GM23248 (cell line): ENCODE results near the gene STXBP6. TPM values are rescaled to one million over a fixed set of nuclear protein-coding genes. Genes with fewer than 3 reads are reported as not detected.

Source experiments
- DNase-seq: peaks from one replicate; pipeline ENCODE4 v3.0.0-alpha.2; 2015
- H2AFZ ChIP-seq: fragments of 200-600 bp; sonication (generic); 2 replicates; pipeline ENCODE4 v1.6.1; 2016; ENCODE audit warnings: antibody characterized with exemption
- H3F3A ChIP-seq: fragments of 200-600 bp; sonication (generic); 2 replicates; pipeline ENCODE4 v1.6.1; 2016; ENCODE audit warnings: mild to moderate bottlenecking, antibody characterized with exemption, mixed run types; ENCODE audit not compliant: insufficient read depth
- H3K27ac ChIP-seq: fragments of 200-600 bp; sonication (generic); 2 replicates; pipeline ENCODE4 v1.5.1; 2016; ENCODE audit warnings: mild to moderate bottlenecking
- H3K27me3 ChIP-seq: fragments of 200-600 bp; sonication (generic); replicated peaks from 2 replicates; pipeline ENCODE4 v1.6.1; 2016; ENCODE audit warnings: mild to moderate bottlenecking; ENCODE audit not compliant: insufficient read depth
- H3K36me3 ChIP-seq: fragments of 200-600 bp; sonication (generic); 2 replicates; pipeline ENCODE4 v1.6.1; 2016; ENCODE audit warnings: low read depth, mild to moderate bottlenecking
- H3K4me1 ChIP-seq: fragments of 200-600 bp; sonication (generic); 2 replicates; pipeline ENCODE4 v1.6.1; 2016; ENCODE audit warnings: mild to moderate bottlenecking; ENCODE audit not compliant: insufficient read depth
- H3K4me2 ChIP-seq: fragments of 200-600 bp; sonication (generic); one replicate; pipeline ENCODE4 v1.6.1; 2016; ENCODE audit warnings: mild to moderate bottlenecking; ENCODE audit not compliant: unreplicated experiment
- H3K4me3 ChIP-seq: fragments of 200-600 bp; sonication (generic); 2 replicates; pipeline ENCODE4 v1.5.1; 2016; ENCODE audit warnings: mild to moderate bottlenecking
- H3K79me2 ChIP-seq: fragments of 200-600 bp; sonication (generic); 2 replicates; pipeline ENCODE4 v1.6.1; 2016; ENCODE audit warnings: mild to moderate bottlenecking; ENCODE audit not compliant: insufficient read depth
- H3K9ac ChIP-seq: fragments of 200-600 bp; sonication (generic); 2 replicates; pipeline ENCODE4 v1.6.1; 2016; ENCODE audit warnings: mild to moderate bottlenecking
- H3K9me2 ChIP-seq: fragments of 200-600 bp; sonication (generic); 2 replicates; pipeline ENCODE4 v1.6.1; 2016; ENCODE audit warnings: mixed run types, mild to moderate bottlenecking, moderate library complexity; ENCODE audit not compliant: insufficient read depth
- H3K9me3 ChIP-seq: fragments of 200-600 bp; sonication (generic); one replicate; pipeline ENCODE4 v1.6.1; 2017; ENCODE audit warnings: low read depth
- H4K20me1 ChIP-seq: fragments of 200-600 bp; sonication (generic); 2 replicates; pipeline ENCODE4 v1.6.0; 2016; ENCODE audit not compliant: insufficient read depth
- EZH2 ChIP-seq: fragments of 200-600 bp; sonication (generic); IDR thresholded peaks from 2 replicates; pipeline ENCODE4 v1.6.1; 2018; ENCODE audit warnings: antibody characterized with exemption, mild to moderate bottlenecking; ENCODE audit not compliant: insufficient read depth, poor library complexity, severe bottlenecking
- EZH2phosphoT487 ChIP-seq: fragments of 200-600 bp; sonication (generic); IDR thresholded peaks from 2 replicates; pipeline ENCODE4 v1.6.1; 2018; ENCODE audit warnings: antibody characterized with exemption, moderate library complexity, mild to moderate bottlenecking, low read depth; ENCODE audit not compliant: insufficient read depth
- WGBS, 2 experiments: methylation state at CpG; one replicate each; pipeline ENCODE4 v1.1.6; 2015 to 2017; ENCODE audit warnings: low lambda C conversion rate in 2 of 2, low coverage in 1 of 2; ENCODE audit errors: missing lambda C conversion rate in 2 of 2; 5-methylcytosine and 5-hydroxymethylcytosine counted together
- in situ Hi-C: fragments of 300-500 bp; cut with MboI; formaldehyde crosslinking; loops from 2 replicates; pipeline ENCODE4 v1.15.0; 2020
- polyA plus RNA-seq: library from polyadenylated mRNA; unstranded; fragments of >200 nt; fragmentation: Nextera tagmentation; extraction: Ambion mirVana; gene quantifications from 2 replicates; pipeline ENCODE4 v1.2.1, GENCODE V29; 2016
- total RNA-seq: library from RNA; depleted of rRNA; stranded (reverse); fragments of >200 nt; shearing (Covaris generic); gene quantifications from 2 replicates; pipeline ENCODE4 v1.2.3, GENCODE V29; 2014

Gene STXBP6
- total and polyA plus RNA-seq, 2 experiments from 2014 or later: 13.9 to 19.6 TPM

- Histone ChIP-seq H2AFZ (no peak overlapping the region), H3F3A (peaks cover 7% of the 10 kb centered on the region; the same call in 1 of the 2 replicates), H3K9me2 (no peaks in the 10 kb centered on the region), H3K9me3 (no peaks in the 10 kb centered on the region), H3K27me3 (no peaks in the 10 kb centered on the region), H3K79me2 (peaks cover 10% of the 10 kb centered on the region; the same call in 1 of the 2 replicates), H3K27ac (no peak overlapping the region), H3K4me2 (no peak overlapping the region), H3K4me1 (peaks cover 11% of the 10 kb centered on the region), H4K20me1 (no peaks in the 10 kb centered on the region), H3K9ac (no peak overlapping the region), H3K4me3 (no peak overlapping the region), H3K36me3 (no peaks in the 10 kb centered on the region)
- DNase-seq: no peak
- TF ChIP-seq EZH2phosphoT487 (no peak), EZH2 (no peak)
- WGBS, 2 experiments: 72 to 77% methylated on average over 4 of the region's 4 CpGs
- in situ Hi-C loops: no loop called here
Observed at GRCh38 chr14:24870949-24871701, 178.8 kb downstream of the STXBP6 start.

GRCh38 chr14:24868389-24868788 lies 181.6 kb downstream of the STXBP6 start:
- 93 to 97% methylated on average over 2 of the region's 2 CpGs for WGBS, 2 experiments

GRCh38 chr14:24866067-24866639 lies 183.8 kb downstream of the STXBP6 start:
- Histone ChIP-seq H4K20me1 (no peaks in the 10 kb centered on the region), H3K4me1 (peaks cover 8% of the 10 kb centered on the region), H3K4me2 (no peak overlapping the region), H3F3A (peaks cover 8% of the 10 kb centered on the region), H3K9me3 (no peaks in the 10 kb centered on the region), H3K79me2 (peaks cover 18% of the 10 kb centered on the region; the same call in 1 of the 2 replicates), H3K9me2 (no peaks in the 10 kb centered on the region), H3K27me3 (no peaks in the 10 kb centered on the region), H2AFZ (no peak overlapping the region), H3K36me3 (no peaks in the 10 kb centered on the region), H3K4me3 (no peak overlapping the region), H3K27ac (no peak overlapping the region), H3K9ac (no peak overlapping the region)
- WGBS, 2 experiments: 77 to 83% methylated on average over 1 of the region's 1 CpG
- no peak for TF ChIP-seq EZH2phosphoT487
- TF ChIP-seq EZH2: no peak
- DNase-seq: no peak
- in situ Hi-C loops: no loop called here

More at GRCh38 chr14:24868389-24868788, 181.6 kb downstream of the STXBP6 start:
- Histone ChIP-seq H3K79me2 (peaks cover 15% of the 10 kb centered on the region; the same call in 1 of the 2 replicates), H3K27ac (no peak overlapping the region), H3K4me3 (no peak overlapping the region), H3K4me2 (no peak overlapping the region), H3K27me3 (no peaks in the 10 kb centered on the region), H3K9ac (no peak overlapping the region), H3K9me2 (no peaks in the 10 kb centered on the region), H3F3A (no peaks in the 10 kb centered on the region), H3K9me3 (no peaks in the 10 kb centered on the region), H2AFZ (no peak overlapping the region), H3K36me3 (no peaks in the 10 kb centered on the region), H3K4me1 (no peaks in the 10 kb centered on the region), H4K20me1 (no peaks in the 10 kb centered on the region)
- no peak for DNase-seq
- no peak for TF ChIP-seq EZH2phosphoT487
- no peak for TF ChIP-seq EZH2
- in situ Hi-C loops: no loop called here

GRCh38 chr14:24863968-24864684 lies 185.8 kb downstream of the STXBP6 start:
- Histone ChIP-seq H3K4me1 (peaks cover 16% of the 10 kb centered on the region), H3K79me2 (peaks cover 18% of the 10 kb centered on the region; the same call in 1 of the 2 replicates), H3K9ac (no peak overlapping the region), H3K9me3 (no peaks in the 10 kb centered on the region), H3K4me3 (no peak overlapping the region), H3K9me2 (no peaks in the 10 kb centered on the region), H3K36me3 (no peaks in the 10 kb centered on the region), H3K27me3 (no peaks in the 10 kb centered on the region), H2AFZ (no peak overlapping the region), H4K20me1 (no peaks in the 10 kb centered on the region), H3K27ac (no peak overlapping the region), H3K4me2 (no peak overlapping the region), H3F3A (peaks cover 12% of the 10 kb centered on the region)
- in situ Hi-C loops: no loop called here
- no peak for DNase-seq
- TF ChIP-seq EZH2phosphoT487 (no peak), EZH2 (no peak)
- 91 to 92% methylated on average over 7 of the region's 7 CpGs for WGBS, 2 experiments
